ENCODE measurements around the gene IL1B.

DNA sequence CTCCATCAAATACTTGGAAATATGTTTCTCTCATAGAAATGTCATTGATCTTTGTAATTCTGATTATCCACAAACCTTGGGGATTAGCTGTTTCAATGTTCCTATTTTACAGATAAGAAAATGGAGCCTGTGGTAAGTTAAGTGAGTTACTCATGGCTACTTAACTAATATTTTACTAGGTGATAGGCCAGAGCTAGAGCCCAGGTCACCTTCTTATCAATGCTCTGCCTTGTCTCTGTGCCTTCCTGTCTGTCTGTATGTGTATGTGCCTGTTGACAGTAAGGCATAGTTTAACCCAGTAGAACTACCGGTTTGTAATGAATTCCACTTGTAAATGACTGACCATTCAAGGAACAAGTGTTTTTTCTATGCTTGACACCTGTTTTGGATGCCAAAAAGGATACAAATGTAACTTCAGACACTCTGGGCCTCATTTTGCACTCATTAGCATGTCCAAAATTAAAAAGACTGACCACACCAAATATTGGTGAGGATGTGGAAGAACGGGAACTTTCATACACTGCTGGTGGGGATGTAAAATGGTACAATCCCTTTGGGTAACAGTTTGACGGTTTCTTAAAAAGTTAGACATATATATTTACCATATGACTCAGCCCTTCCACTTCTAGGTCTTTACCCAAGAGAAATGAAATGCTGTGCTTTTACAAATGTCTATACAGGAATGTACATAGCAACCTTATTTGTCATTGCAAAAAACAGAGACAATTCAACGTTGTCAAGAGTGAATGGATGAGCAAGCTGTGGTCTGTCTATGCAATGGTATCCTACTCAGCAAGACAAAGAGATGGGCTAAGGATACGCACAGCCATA lies 32.7 kb downstream of the IL1B start:
- TF ChIP-seq, protein P1, sequence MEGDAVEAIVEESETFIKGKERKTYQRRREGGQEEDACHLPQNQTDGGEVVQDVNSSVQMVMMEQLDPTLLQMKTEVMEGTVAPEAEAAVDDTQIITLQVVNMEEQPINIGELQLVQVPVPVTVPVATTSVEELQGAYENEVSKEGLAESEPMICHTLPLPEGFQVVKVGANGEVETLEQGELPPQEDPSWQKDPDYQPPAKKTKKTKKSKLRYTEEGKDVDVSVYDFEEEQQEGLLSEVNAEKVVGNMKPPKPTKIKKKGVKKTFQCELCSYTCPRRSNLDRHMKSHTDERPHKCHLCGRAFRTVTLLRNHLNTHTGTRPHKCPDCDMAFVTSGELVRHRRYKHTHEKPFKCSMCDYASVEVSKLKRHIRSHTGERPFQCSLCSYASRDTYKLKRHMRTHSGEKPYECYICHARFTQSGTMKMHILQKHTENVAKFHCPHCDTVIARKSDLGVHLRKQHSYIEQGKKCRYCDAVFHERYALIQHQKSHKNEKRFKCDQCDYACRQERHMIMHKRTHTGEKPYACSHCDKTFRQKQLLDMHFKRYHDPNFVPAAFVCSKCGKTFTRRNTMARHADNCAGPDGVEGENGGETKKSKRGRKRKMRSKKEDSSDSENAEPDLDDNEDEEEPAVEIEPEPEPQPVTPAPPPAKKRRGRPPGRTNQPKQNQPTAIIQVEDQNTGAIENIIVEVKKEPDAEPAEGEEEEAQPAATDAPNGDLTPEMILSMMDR (IDR thresholded peaks at IDR 0.05), result no peak
- TF ChIP-seq POLR2A (IDR thresholded peaks at IDR 0.05) (no peak), EP300 (IDR thresholded peaks at IDR 0.05) (no peak)

All from tibial nerve (tissue), 4 donors.